Activated CD4-positive, alpha-beta memory T cell treated with anti-CD3 and anti-CD28 coated beads for 36 hours (primary cell): Measurements from ENCODE around the gene ADGRG4. TPM values are rescaled to one million over a fixed set of nuclear protein-coding genes. Genes with fewer than 3 reads are reported as not detected.
"Not testable (repeated sequence)": the region's sequence is repeated elsewhere in the genome, so short reads cannot be mapped to it uniquely, and the experiment has no call there.

Experiments
- CTCF ChIA-PET: fragments of 350-600 bp; sonication (Branson Sonifier 250); formaldehyde crosslinking; loops from one replicate; lab custom pipeline; 2021; ENCODE audit warnings: antibody characterized with exemption, inconsistent platforms; lab: Charles Lee
- POLR2A ChIA-PET: fragments of 350-600 bp; sonication (Branson Sonifier 250); formaldehyde crosslinking; loops from one replicate; lab custom pipeline; 2021; ENCODE audit warnings: antibody characterized with exemption; lab: Charles Lee
- DNase-seq: peaks from one replicate; pipeline ENCODE4 v3.0.0-alpha.2; 2020
- H3K27ac Mint-ChIP-seq: one replicate; pipeline ENCODE4 v1.8.0; 2021; ENCODE audit warnings: mixed read lengths
- H3K27me3 Mint-ChIP-seq: one replicate; pipeline ENCODE4 v1.8.0; 2021; ENCODE audit warnings: mixed read lengths
- H3K36me3 Mint-ChIP-seq: one replicate; pipeline ENCODE4 v1.8.0; 2021; ENCODE audit warnings: mixed read lengths
- H3K4me1 Mint-ChIP-seq: one replicate; pipeline ENCODE4 v1.8.0; 2021; ENCODE audit warnings: low read depth, mixed read lengths
- H3K4me3 Mint-ChIP-seq: one replicate; pipeline ENCODE4 v1.8.0; 2021; ENCODE audit warnings: mild to moderate bottlenecking, mixed read lengths
- H3K9me3 Mint-ChIP-seq: one replicate; pipeline ENCODE4 v1.8.0; 2021; ENCODE audit warnings: mixed read lengths
- intact Hi-C: fragments of 100-400 bp; cut with micrococcal nuclease; formaldehyde crosslinking; loops from one replicate; pipeline ENCODE4 v1.15.1; 2023
- total RNA-seq, 2 experiments: library from RNA; stranded (reverse); gene quantifications; one replicate each; pipeline ENCODE4 v1.2.3, GENCODE V29; 2021

ADGRG4 gene
- total RNA-seq, 2 experiments from 2014 or later: not detected

DNA sequence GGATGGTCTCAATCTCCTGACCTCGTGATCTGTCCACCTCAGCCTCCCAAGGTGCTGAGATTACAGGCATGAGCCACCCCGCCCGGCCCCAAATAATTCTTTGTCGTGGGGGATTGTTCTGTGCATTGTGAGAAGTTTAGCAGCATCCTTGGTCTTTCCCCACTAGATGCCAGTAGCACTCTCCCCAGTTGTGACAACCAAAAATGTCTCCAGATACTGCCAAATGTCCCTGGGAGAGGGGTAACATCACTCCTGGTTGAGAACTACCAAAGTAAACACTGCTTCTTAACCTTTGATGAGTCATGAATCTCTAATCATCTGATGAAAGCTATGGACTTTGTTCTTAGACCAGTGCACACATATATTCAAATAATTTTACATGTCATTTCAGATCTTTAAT lies 96.2 kb downstream of the ADGRG4 start:
- H3K4me3 Mint-ChIP-seq: no peak overlapping the region
- no peaks in the 10 kb centered on the region for H3K9me3 Mint-ChIP-seq
- intact Hi-C loops: no loop called here
- H3K27me3 Mint-ChIP-seq: no peaks in the 10 kb centered on the region
- no peak for DNase-seq
- H3K27ac Mint-ChIP-seq: no peak overlapping the region
- no peaks in the 10 kb centered on the region for H3K36me3 Mint-ChIP-seq
- CTCF ChIA-PET: interaction anchor here (0.6 kb wide), 1 partner anchor 329 kb away, joined by 4 read pairs; no protein-coding TSS in a partner anchor
- POLR2A ChIA-PET: no interaction called here
- no peaks in the 10 kb centered on the region for H3K4me1 Mint-ChIP-seq

- no peaks in the 10 kb centered on the region for H3K9me3 Mint-ChIP-seq
- H3K4me1 Mint-ChIP-seq: no peaks in the 10 kb centered on the region
- CTCF ChIA-PET: no interaction called here
- intact Hi-C loops: no loop called here
- peaks cover 2% of the 10 kb centered on the region for H3K27me3 Mint-ChIP-seq
- POLR2A ChIA-PET: no interaction called here
- no peak for DNase-seq
- H3K36me3 Mint-ChIP-seq: no peaks in the 10 kb centered on the region
- H3K4me3 Mint-ChIP-seq: no peak overlapping the region
- no peak overlapping the region for H3K27ac Mint-ChIP-seq
These were observed 104.4 kb downstream of the ADGRG4 start for GRCh38 chrX:136405126-136405525.

GRCh38 chrX:136417806-136418205 lies 117.0 kb downstream of the ADGRG4 start:
- Mint-ChIP-seq H3K27me3 (no peaks in the 10 kb centered on the region), H3K27ac (no peak overlapping the region), H3K9me3 (no peaks in the 10 kb centered on the region), H3K36me3 (no peaks in the 10 kb centered on the region), H3K4me3 (no peak overlapping the region), H3K4me1 (no peaks in the 10 kb centered on the region)
- DNase-seq: no peak
- ChIA-PET POLR2A (no interaction called here), CTCF (no interaction called here)
- intact Hi-C loops: no loop called here

- CTCF ChIA-PET: no interaction called here
- Mint-ChIP-seq H3K36me3 (no peaks in the 10 kb centered on the region), H3K27ac (no peak overlapping the region), H3K4me1 (no peaks in the 10 kb centered on the region), H3K27me3 (no peaks in the 10 kb centered on the region), H3K4me3 (no peak overlapping the region), H3K9me3 (no peaks in the 10 kb centered on the region)
- POLR2A ChIA-PET: no interaction called here
- DNase-seq: no peak
- intact Hi-C loops: no loop called here
These were observed 120.6 kb downstream of the ADGRG4 start for GRCh38 chrX:136421338-136421737.

GRCh38 chrX:136423724-136424123 lies 123.0 kb downstream of the ADGRG4 start:
- no peaks in the 10 kb centered on the region for H3K36me3 Mint-ChIP-seq
- DNase-seq: no peak
- no peak overlapping the region for H3K27ac Mint-ChIP-seq
- no peak overlapping the region for H3K4me3 Mint-ChIP-seq
- no peaks in the 10 kb centered on the region for H3K9me3 Mint-ChIP-seq
- no peaks in the 10 kb centered on the region for H3K27me3 Mint-ChIP-seq
- intact Hi-C loops: no loop called here
- no peaks in the 10 kb centered on the region for H3K4me1 Mint-ChIP-seq
- ChIA-PET CTCF (no interaction called here), POLR2A (no interaction called here)

DNA sequence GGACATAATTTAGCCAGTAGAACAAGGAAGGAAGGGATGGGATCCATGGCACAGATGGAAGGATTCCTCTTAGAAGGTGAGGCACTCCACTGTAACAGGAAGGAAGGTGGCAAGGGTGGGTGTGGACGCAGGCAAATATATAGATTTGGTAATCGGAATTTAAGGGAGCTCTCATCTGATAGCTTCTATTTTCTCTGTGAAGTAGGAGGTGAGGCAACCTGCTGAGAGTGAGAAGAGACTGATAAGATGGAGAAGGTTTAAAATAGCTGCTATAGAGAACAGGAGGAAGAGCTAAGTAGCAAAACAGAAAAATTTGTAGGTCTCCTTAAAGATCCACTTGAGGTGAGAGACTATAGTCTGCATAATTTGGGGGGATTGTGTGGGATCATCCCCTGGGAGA lies 125.2 kb downstream of the ADGRG4 start:
- H3K27me3 Mint-ChIP-seq: no peaks in the 10 kb centered on the region
- no peaks in the 10 kb centered on the region for H3K9me3 Mint-ChIP-seq
- H3K27ac Mint-ChIP-seq: no peak overlapping the region
- DNase-seq: no peak
- intact Hi-C loops: no loop called here
- CTCF ChIA-PET: no interaction called here
- POLR2A ChIA-PET: no interaction called here
- H3K4me1 Mint-ChIP-seq: no peaks in the 10 kb centered on the region
- no peaks in the 10 kb centered on the region for H3K36me3 Mint-ChIP-seq
- H3K4me3 Mint-ChIP-seq: no peak overlapping the region

- Mint-ChIP-seq H3K4me3 (no peak overlapping the region), H3K4me1 (peaks cover 9% of the 10 kb centered on the region), H3K27ac (no peak overlapping the region), H3K36me3 (no peaks in the 10 kb centered on the region), H3K9me3 (no peaks in the 10 kb centered on the region), H3K27me3 (no peaks in the 10 kb centered on the region)
- DNase-seq: no peak
- POLR2A ChIA-PET: no interaction called here
- CTCF ChIA-PET: no interaction called here
- intact Hi-C loops: no loop called here
These were observed 130.9 kb downstream of the ADGRG4 start for GRCh38 chrX:136431625-136432024.

DNA sequence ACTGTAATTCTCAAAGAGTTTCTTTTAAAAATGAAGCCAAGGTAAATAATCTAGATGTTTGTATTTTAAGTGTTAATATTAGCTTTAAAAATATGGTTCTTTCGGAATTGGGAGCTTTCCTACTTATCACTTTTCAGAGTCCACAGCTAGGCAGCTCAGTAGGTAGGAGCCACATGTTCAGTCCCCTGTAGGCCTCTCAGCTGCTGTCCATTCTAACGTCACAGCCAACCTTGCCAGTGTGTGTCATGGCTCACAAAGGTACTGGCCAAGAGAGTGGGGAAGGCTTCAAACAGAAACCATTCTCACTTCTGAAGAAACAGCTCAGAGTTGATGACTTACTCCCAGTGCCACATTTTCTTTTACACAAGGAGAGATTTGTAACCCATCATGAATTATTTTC lies 137.0 kb downstream of the ADGRG4 start:
- H3K27me3 Mint-ChIP-seq: no peaks in the 10 kb centered on the region
- DNase-seq: no peak
- no peak overlapping the region for H3K4me3 Mint-ChIP-seq
- POLR2A ChIA-PET: no interaction called here
- H3K4me1 Mint-ChIP-seq: no peaks in the 10 kb centered on the region
- intact Hi-C loops: no loop called here
- CTCF ChIA-PET: no interaction called here
- no peaks in the 10 kb centered on the region for H3K9me3 Mint-ChIP-seq
- H3K36me3 Mint-ChIP-seq: no peaks in the 10 kb centered on the region
- no peak overlapping the region for H3K27ac Mint-ChIP-seq

DNA sequence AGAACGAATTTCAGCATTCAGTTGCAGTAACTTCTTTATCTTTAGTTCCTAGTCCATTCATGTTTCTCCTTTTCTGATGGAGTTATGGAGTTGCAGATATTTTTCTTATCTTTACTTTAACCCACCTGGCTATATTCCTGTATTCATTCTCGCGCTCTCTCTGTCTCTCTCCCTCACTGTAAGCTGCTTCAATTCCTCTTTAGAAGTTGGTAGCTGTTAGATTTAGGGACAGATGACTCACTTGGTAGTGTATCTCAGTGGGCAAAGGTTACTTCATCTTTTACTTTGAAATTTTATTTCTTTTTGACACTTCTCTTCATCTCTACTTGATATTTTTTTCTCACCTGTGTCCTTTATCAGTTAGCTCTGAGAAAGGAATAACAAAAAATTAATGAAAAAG lies 137.4 kb downstream of the ADGRG4 start:
- Mint-ChIP-seq H3K36me3 (no peaks in the 10 kb centered on the region), H3K4me1 (no peaks in the 10 kb centered on the region), H3K9me3 (no peaks in the 10 kb centered on the region), H3K4me3 (no peak overlapping the region), H3K27me3 (no peaks in the 10 kb centered on the region), H3K27ac (no peak overlapping the region)
- intact Hi-C loops: no loop called here
- CTCF ChIA-PET: no interaction called here
- POLR2A ChIA-PET: no interaction called here
- DNase-seq: no peak

GRCh38 chrX:136445674-136446073 lies 144.9 kb downstream of the ADGRG4 start:
- DNase-seq, H3K36me3 Mint-ChIP-seq, POLR2A ChIA-PET, H3K9me3 Mint-ChIP-seq, CTCF ChIA-PET, H3K4me3 Mint-ChIP-seq, intact Hi-C loops, H3K27me3 Mint-ChIP-seq, H3K27ac Mint-ChIP-seq, H3K4me1 Mint-ChIP-seq: not testable (repeated sequence)

- POLR2A ChIA-PET: no interaction called here
- CTCF ChIA-PET: no interaction called here
These were observed 145.4 kb downstream of the ADGRG4 start for GRCh38 chrX:136446208-136446607.

GRCh38 chrX:136447308-136447707 lies 146.5 kb downstream of the ADGRG4 start:
- Mint-ChIP-seq H3K9me3 (no peaks in the 10 kb centered on the region), H3K27ac (no peak overlapping the region), H3K4me1 (no peaks in the 10 kb centered on the region), H3K4me3 (no peak overlapping the region), H3K27me3 (no peaks in the 10 kb centered on the region), H3K36me3 (no peaks in the 10 kb centered on the region)
- ChIA-PET POLR2A (no interaction called here), CTCF (no interaction called here)
- intact Hi-C loops: no loop called here
- no peak for DNase-seq

More at GRCh38 chrX:136446208-136446607, 145.4 kb downstream of the ADGRG4 start:
- DNase-seq: no peak
- no peaks in the 10 kb centered on the region for H3K27me3 Mint-ChIP-seq
- H3K36me3 Mint-ChIP-seq: no peaks in the 10 kb centered on the region
- H3K4me3 Mint-ChIP-seq: no peak overlapping the region
- no peaks in the 10 kb centered on the region for H3K4me1 Mint-ChIP-seq
- H3K27ac Mint-ChIP-seq: no peak overlapping the region
- H3K9me3 Mint-ChIP-seq: no peaks in the 10 kb centered on the region
- intact Hi-C loops: no loop called here

DNA sequence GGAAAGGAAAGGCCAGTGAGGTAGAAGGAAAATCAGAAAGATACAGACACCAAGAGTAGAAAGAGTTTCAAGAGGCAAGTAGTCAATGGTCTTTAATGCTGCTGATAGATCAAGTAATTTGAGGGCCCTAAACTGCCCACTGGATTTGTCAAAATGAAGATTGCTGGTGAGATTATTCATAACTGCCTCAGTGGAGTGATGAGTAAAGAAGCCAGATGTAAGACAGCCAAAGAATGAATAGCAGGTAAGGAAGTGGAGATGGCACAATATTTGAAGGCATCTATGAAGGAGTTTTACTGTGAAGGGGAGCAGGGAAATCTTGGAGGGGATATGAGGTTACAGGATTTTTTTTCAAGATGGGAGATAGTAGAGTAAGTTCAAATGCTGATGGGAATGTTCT lies 147.2 kb downstream of the ADGRG4 start:
- ChIA-PET POLR2A (no interaction called here), CTCF (no interaction called here)
- H3K4me1 Mint-ChIP-seq: no peaks in the 10 kb centered on the region
- H3K27me3 Mint-ChIP-seq: no peaks in the 10 kb centered on the region
- intact Hi-C loops: no loop called here
- H3K4me3 Mint-ChIP-seq: no peak overlapping the region
- DNase-seq: no peak
- no peak overlapping the region for H3K27ac Mint-ChIP-seq
- H3K9me3 Mint-ChIP-seq: no peaks in the 10 kb centered on the region
- H3K36me3 Mint-ChIP-seq: no peaks in the 10 kb centered on the region
